Panc1 (cell line): ENCODE data around the gene ADARB2.

Experiments
- POLR2AphosphoS5 ChIP-seq: IDR thresholded peaks from 2 replicates; pipeline ENCODE4 v1.6.1; 2012; ENCODE audit warnings: mild to moderate bottlenecking, low read depth, low read length, moderate library complexity
- SIN3A ChIP-seq: IDR thresholded peaks from 2 replicates; pipeline ENCODE4 v1.6.1; 2012; ENCODE audit warnings: low read depth, mild to moderate bottlenecking, low read length, moderate library complexity, borderline replicate concordance; ENCODE audit not compliant: insufficient read depth
- TCF7L2 ChIP-seq: IDR thresholded peaks from 2 replicates; pipeline ENCODE4 v1.6.1; 2011; ENCODE audit warnings: mild to moderate bottlenecking, low read depth, low read length, inconsistent platforms
- TF ChIP-seq, protein P1 (sequence below): fragments of 450-650 bp; IDR thresholded peaks from 2 replicates; pipeline ENCODE4 v1.5.1; 2017; ENCODE audit warnings: mild to moderate bottlenecking
- TF ChIP-seq, protein P2 (sequence below), 2 experiments: IDR thresholded peaks; 2 replicates each; pipeline ENCODE4 v1.6.1; 2011 to 2012; ENCODE audit warnings: low read depth in 2 of 2, control low read depth in 1 of 2, low read length in 1 of 2, mild to moderate bottlenecking in 1 of 2, moderate library complexity in 1 of 2; ENCODE audit not compliant: insufficient read depth in 1 of 2

DNA sequence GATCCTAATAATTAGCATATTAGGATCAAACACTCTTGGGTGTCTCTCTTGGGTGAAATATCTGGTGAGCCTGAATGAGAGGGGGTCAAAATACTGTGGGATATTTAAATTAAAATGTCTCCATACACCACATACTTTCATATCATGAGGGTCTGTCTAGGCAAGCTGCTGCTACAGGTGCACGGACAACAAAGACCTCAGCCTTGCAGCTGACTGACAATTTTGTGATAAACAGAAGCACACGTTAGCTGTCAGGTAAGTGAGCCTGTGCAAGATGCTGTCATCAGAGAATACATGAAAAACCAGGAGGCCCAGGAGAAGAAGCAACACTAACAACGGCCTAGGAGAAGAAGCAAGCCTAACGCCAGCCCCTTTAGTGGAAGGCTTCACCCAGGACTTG is 247.5 kb downstream of the ADARB2 start:
- TF ChIP-seq, protein P1, sequence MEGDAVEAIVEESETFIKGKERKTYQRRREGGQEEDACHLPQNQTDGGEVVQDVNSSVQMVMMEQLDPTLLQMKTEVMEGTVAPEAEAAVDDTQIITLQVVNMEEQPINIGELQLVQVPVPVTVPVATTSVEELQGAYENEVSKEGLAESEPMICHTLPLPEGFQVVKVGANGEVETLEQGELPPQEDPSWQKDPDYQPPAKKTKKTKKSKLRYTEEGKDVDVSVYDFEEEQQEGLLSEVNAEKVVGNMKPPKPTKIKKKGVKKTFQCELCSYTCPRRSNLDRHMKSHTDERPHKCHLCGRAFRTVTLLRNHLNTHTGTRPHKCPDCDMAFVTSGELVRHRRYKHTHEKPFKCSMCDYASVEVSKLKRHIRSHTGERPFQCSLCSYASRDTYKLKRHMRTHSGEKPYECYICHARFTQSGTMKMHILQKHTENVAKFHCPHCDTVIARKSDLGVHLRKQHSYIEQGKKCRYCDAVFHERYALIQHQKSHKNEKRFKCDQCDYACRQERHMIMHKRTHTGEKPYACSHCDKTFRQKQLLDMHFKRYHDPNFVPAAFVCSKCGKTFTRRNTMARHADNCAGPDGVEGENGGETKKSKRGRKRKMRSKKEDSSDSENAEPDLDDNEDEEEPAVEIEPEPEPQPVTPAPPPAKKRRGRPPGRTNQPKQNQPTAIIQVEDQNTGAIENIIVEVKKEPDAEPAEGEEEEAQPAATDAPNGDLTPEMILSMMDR: no peak
- TF ChIP-seq POLR2AphosphoS5 (no peak), TCF7L2 (no peak), SIN3A (no peak)
- TF ChIP-seq, protein P2, sequence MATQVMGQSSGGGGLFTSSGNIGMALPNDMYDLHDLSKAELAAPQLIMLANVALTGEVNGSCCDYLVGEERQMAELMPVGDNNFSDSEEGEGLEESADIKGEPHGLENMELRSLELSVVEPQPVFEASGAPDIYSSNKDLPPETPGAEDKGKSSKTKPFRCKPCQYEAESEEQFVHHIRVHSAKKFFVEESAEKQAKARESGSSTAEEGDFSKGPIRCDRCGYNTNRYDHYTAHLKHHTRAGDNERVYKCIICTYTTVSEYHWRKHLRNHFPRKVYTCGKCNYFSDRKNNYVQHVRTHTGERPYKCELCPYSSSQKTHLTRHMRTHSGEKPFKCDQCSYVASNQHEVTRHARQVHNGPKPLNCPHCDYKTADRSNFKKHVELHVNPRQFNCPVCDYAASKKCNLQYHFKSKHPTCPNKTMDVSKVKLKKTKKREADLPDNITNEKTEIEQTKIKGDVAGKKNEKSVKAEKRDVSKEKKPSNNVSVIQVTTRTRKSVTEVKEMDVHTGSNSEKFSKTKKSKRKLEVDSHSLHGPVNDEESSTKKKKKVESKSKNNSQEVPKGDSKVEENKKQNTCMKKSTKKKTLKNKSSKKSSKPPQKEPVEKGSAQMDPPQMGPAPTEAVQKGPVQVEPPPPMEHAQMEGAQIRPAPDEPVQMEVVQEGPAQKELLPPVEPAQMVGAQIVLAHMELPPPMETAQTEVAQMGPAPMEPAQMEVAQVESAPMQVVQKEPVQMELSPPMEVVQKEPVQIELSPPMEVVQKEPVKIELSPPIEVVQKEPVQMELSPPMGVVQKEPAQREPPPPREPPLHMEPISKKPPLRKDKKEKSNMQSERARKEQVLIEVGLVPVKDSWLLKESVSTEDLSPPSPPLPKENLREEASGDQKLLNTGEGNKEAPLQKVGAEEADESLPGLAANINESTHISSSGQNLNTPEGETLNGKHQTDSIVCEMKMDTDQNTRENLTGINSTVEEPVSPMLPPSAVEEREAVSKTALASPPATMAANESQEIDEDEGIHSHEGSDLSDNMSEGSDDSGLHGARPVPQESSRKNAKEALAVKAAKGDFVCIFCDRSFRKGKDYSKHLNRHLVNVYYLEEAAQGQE (IDR thresholded peaks at IDR 0.05; ENCODE audit: insufficient read depth in 1 of 2, low read depth in 2 of 2, low read length in 1 of 2): no peak
